ENCODE measurements around the gene RAB10.
"Not testable (repeated sequence)": the region's sequence is repeated elsewhere in the genome, so short reads cannot be mapped to it uniquely, and the experiment has no call there.

The RAB10 gene

GRCh38 chr2:26157580-26157979 is 123.7 kb downstream of the RAB10 start:
- DNase-seq (ENCODE audit: low spot score) = no peak

- no peak for DNase-seq (ENCODE audit: low spot score)
Measured at GRCh38 chr2:26161926-26162325, 128.0 kb downstream of the RAB10 start.

- DNase-seq (ENCODE audit: low spot score) = no peak
Measured at GRCh38 chr2:26162963-26163362, 129.1 kb downstream of the RAB10 start.

- no peak for DNase-seq (ENCODE audit: low spot score)
Measured at GRCh38 chr2:26164231-26164630, 130.3 kb downstream of the RAB10 start.

DNA sequence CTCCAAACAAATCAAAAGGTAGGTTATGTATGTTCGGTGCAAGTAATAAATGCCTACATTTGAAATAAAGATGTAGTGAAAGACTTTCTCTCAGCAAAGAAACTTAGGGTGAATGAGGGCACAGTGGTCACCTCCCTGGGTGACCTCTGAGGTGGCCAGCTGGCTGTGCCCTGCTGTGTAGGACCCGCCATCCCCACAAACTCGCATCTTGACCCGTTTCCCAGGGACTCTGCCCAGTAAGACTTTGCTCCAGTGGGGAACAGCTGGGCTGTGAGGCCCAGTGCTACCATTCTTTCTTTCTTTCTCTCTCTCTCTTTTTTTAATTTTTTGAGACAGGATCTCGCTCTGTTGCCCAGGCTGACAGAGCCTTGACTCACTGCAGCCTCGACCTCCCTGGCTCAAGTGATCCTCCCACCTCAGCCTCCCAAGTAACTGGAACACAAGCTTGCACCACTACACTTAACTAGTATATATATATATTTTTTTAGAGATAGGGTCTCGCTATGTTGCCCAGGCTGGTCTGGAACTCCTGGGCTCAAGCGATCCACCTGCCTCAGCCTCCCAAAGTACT is 130.8 kb downstream of the RAB10 start:
- no peak for DNase-seq (ENCODE audit: low spot score)

- no peak for DNase-seq (ENCODE audit: low spot score)
Measured at GRCh38 chr2:26165403-26165802, 131.5 kb downstream of the RAB10 start.

DNA sequence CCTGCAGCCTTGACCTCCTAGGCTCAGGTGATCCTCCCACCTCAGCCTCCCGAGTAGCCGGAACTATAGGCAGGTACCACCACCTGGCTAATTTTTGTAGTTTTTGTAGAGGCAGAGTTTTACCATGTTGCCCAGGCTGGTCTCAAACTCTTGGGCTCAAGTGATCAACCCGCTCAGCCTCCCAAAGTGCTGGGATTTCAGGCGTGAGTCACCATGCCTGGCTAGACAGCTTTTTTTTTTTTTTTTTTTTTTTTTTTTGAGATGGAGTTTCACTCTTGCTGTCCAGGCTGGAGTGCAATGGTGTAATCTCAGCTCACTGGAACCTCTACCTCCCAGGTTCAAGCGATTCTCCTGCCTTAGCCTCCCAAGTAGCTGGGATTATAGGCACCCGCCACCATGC is 132.7 kb downstream of the RAB10 start:
- not testable (repeated sequence) for DNase-seq (ENCODE audit: low spot score)

- no peak for DNase-seq (ENCODE audit: low spot score)
Measured at GRCh38 chr2:26168785-26169184, 134.9 kb downstream of the RAB10 start.

GRCh38 chr2:26169226-26169625 is 135.3 kb downstream of the RAB10 start:
- DNase-seq (ENCODE audit: low spot score) = no peak

- no peak for DNase-seq (ENCODE audit: low spot score)
Measured at GRCh38 chr2:26169681-26170414, 136.0 kb downstream of the RAB10 start.

DNA sequence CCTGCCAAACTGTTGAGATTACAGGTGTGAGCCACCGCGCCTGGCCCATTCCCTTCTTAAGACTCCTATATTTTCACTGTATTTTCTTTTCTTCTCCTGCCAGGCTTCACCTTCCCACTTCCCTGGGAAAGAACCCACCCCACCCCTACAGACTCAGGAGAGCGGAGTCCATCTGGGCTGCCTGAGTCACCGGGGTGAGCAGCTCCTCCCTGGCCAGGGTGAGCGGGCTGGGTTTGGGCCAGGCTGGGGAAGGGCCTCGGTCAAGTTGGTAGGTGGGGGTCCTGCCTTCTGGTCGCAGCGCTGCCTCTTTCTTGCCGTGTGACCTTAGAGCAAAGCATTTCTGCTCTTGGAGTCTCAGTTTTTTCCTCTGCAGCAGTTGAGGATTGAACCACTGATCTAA is 136.9 kb downstream of the RAB10 start:
- DNase-seq (ENCODE audit: low spot score) = no peak

- DNase-seq (ENCODE audit: low spot score) = no peak
Measured at GRCh38 chr2:26172189-26172870, 138.4 kb downstream of the RAB10 start.

- no peak for DNase-seq (ENCODE audit: low spot score)
Measured at GRCh38 chr2:26172871-26173775, 139.2 kb downstream of the RAB10 start, which contains the start of gene GAREM2. Gene GAREM2 (plus strand): TSS chr2:26173088. CDS start chr2:26173221, 133 bp downstream.

DNA sequence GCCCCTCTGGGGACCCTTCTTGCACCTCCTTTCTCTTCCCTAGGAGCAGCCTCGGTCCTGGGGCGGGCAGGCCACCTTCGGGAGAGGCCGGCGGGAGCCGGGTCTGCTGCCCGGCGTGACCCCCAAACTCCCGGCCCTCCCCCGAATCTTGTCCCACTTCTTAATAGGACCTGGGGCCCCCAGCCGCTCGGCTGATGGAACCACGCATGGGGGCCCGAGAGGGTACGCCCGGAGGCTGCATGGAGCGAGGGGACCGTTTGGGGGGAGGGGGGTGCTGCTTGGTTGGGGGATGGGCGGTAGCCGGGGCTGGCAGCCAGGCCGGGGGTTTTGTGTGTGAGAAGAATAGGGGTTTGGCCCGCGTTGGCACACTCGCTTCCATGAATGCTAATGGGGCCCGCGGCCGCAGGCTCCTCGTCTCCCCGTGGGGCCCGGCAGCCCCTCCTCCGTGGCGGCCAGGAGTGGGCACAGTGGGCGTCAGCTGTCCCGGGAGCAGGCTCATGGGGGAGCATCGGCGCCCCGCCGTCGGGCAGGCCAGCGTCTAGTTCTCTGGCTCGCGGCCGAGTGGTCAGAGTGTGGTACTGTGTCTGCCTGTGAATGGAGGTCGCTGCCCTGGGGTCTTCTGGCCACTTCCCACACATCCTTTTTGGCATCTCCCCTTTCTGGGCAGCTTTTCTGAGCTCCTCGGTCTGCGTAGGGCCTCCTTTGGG is 140.0 kb downstream of the RAB10 start:
- no peak for DNase-seq (ENCODE audit: low spot score)

DNA sequence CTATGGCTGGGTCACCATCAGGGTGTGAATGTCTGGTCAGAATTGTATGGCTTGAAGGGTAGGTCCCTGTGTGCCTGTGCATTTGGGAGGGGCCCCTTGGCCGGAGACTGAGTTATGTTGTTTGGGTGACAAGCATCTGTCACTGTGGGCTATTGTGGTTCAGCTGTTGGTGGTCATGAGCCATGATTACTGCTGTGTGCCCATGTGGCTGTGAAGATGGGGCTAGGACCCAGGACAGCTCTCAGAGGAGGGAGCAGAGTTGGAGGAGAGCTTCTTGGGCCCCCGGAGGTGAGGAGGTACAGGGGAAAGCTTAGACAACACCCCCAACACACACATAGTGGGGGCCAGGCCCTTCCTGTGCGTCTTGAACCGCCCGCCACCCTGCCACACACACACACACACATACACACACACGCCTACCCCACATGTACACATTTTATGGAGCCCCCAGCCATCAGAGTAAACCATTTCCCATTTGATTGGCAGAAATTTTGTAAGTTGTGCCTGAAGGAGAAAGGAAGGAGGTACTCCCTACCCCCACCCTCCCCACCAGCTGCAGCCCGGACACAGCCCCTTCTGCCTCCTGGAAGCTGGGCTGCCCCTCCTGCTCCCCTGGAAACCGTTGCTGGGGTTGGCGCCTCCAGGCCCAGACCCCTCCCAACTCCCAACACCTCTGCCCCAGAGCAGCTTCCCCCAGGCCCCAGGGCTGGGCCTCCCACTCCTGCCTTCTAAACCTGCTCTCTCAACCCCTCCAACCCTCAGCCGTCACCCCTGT is 141.0 kb downstream of the RAB10 start:
- DNase-seq (ENCODE audit: low spot score) = no peak

GRCh38 chr2:26175466-26176278 is 141.8 kb downstream of the RAB10 start:
- DNase-seq (ENCODE audit: low spot score) = no peak

DNA sequence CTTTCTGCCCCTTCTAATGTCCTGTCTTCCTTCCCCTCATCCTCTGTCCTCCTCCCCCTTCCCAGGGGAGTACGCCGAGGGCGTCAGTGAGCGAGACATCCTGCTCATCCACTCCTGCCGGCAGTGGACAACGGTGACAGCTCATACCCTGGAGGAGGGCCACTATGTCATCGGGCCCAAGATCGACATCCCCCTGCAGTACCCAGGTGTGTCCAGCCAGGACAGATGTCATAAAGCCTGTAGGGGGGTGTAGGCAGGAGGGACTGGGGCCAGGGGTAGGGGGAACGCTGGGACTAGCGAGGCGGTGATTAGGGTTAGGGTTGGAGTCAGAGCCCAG is 142.4 kb downstream of the RAB10 start:
- no peak for DNase-seq (ENCODE audit: low spot score)

- DNase-seq (ENCODE audit: low spot score) = no peak
Measured at GRCh38 chr2:26177122-26177521, 143.2 kb downstream of the RAB10 start.

DNA sequence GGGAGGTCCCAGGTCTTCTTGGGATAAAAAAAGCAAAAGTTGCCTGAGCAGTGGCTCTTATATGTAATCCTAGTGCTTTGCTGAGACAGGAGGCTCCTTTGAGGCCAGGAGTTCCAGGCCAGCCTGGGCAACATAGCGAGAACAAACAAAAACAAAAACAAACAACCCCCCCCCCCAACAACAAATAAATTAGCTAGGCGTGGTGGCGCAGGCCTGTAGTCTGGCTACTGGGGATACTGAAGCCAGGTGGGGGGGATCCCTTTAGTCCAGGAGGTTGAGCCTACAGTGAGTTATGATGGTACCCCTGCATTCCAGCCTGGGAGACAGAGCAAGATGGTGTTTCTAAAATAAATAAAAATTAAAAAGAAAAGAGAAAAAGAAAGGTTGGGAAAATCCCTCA is 144.4 kb downstream of the RAB10 start:
- DNase-seq (ENCODE audit: low spot score) = no peak

All from CD4-positive, alpha-beta T cell treated with Interleukin-2 at 100 ng/mL for 4 hours (primary cell).